ENCODE measurements around the gene HNRNPA2B1. TPM values are rescaled to one million over a fixed set of nuclear protein-coding genes. Genes with fewer than 3 reads are reported as not detected.

HNRNPA2B1 gene
- 200 TPM for total RNA-seq

GRCh38 chr7:26200444-26201246 is at the start of gene HNRNPA2B1:
Gene HNRNPA2B1, minus strand, starts transcription at chr7:26200746. Its CDS starts 169 bp downstream, at chr7:26200577.

GRCh38 chr7:26201247-26202018 is 887 bp upstream of the HNRNPA2B1 start, which contains the start of gene CBX3:
Gene CBX3, plus strand, starts transcription at chr7:26201745. Its CDS starts 1,254 bp downstream, at chr7:26202999.

GRCh38 chr7:26151953-26152781 is 48.4 kb downstream of the HNRNPA2B1 start, which contains the start of gene NFE2L3:
Gene NFE2L3, plus strand, starts transcription at chr7:26152198. Its CDS starts 301 bp downstream, at chr7:26152499.

Other genes starting within 250 kb of the HNRNPA2B1 start
- 10.6 TPM for gene NFE2L3, start 48.5 kb downstream of the HNRNPA2B1 start, total RNA-seq
- 136 TPM for gene CBX3, start 999 bp upstream of the HNRNPA2B1 start, total RNA-seq
- 103 TPM for gene SNX10, start 91.1 kb upstream of the HNRNPA2B1 start, total RNA-seq